Measurements from ENCODE around the gene CDNF. TPM values are rescaled to one million over a fixed set of nuclear protein-coding genes. Genes with fewer than 3 reads are reported as not detected.
A peak's percentile ranks its signal among the peaks of the same experiment; 100 is the strongest.

CDNF gene
- total RNA-seq, 2 donors from 2014 or later, result 2.5 to 3.4 TPM

GRCh38 chr10:14776546-14776945, 61.3 kb downstream of the CDNF start:
- Histone ChIP-seq H3K4me3 (no peak overlapping the region), H3K36me3 (no peaks in the 10 kb centered on the region), H3K4me1 (ENCODE audit: control insufficient read depth in 1 of 2, low read depth in 2 of 2) (peaks cover 6 to 14% of the 10 kb centered on the region in 2 donors), H3K27me3 (replicated peaks; ENCODE audit: insufficient read depth) (no peaks in the 10 kb centered on the region), H3K27ac (no peak overlapping the region), H3K9me3 (no peaks in the 10 kb centered on the region)
- ATAC-seq (ENCODE audit: insufficient number of reproducible peaks, low FRiP score, low read depth) (no peak), DNase-seq (ENCODE audit: low spot score) (no peak)
- TF ChIP-seq CTCF (IDR thresholded peaks at IDR 0.05), result no peak

DNA sequence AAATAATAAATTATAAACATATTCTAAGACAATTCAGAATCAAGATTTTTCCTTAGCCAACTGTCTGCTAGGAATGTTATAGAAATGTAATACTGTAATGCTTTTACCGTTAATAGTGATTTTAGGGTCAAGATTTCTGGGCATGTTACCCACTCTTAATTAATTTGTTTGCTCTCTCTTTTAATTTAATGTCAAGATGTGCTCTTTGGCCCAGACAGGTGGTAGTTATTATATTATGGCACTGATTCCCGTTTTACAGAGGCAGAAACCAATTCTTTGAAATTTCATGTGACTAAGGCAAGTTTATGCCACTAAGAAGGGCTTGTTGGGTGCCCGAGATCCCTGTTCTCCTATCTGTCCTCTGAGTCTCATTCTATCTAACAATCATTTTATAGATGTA, 62.2 kb downstream of the CDNF start:
- DNase-seq (ENCODE audit: low spot score) (no peak), ATAC-seq (ENCODE audit: insufficient number of reproducible peaks, low FRiP score, low read depth) (no peak)
- Histone ChIP-seq H3K27me3 (replicated peaks; ENCODE audit: insufficient read depth) (no peaks in the 10 kb centered on the region), H3K9me3 (no peaks in the 10 kb centered on the region), H3K4me1 (ENCODE audit: control insufficient read depth in 1 of 2, low read depth in 2 of 2) (peaks cover 6 to 14% of the 10 kb centered on the region in 2 donors), H3K4me3 (no peak overlapping the region), H3K27ac (no peak overlapping the region), H3K36me3 (no peaks in the 10 kb centered on the region)
- no peak for TF ChIP-seq CTCF (IDR thresholded peaks at IDR 0.05)

DNA sequence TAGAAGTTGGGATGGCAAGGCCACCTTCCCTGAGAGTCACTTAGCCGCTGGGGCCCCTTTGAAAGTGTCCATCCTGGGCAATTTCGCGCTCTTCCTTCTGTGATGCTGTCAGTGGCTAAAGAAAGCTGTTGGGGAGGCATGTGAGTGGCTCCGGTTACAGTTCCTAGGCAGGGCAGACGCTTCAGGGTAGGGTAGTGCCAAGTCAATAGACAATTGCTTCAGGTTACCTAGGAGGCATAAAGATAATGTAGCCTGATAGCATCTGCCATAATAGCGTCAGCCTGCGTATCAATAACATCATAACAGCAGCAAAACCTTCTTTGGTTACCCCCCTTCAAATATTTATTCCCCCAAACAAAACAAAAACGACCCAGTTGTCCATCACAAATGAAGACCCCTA, 63.0 kb downstream of the CDNF start, which contains the start of gene FAM107B:
Gene FAM107B, minus strand, starts transcription at position 101 of the 400 bp plus-strand sequence. CDS start 234 bp downstream, outside the sequence.
- Histone ChIP-seq H3K27ac (no peak within 1 kb of the TSS), H3K4me3 (no peak within 1 kb of the TSS), H3K9me3 (no peaks in the 10 kb centered on the region), H3K27me3 (replicated peaks; ENCODE audit: insufficient read depth) (no peaks in the 10 kb centered on the region), H3K4me1 (ENCODE audit: control insufficient read depth in 1 of 2, low read depth in 2 of 2) (peaks cover 6 to 14% of the 10 kb centered on the region in 2 donors), H3K36me3 (no peaks in the 10 kb centered on the region)
- DNase-seq (ENCODE audit: low spot score) (no peak), ATAC-seq (ENCODE audit: insufficient number of reproducible peaks, low FRiP score, low read depth) (no peak)
- TF ChIP-seq CTCF (IDR thresholded peaks at IDR 0.05), result no peak

DNA sequence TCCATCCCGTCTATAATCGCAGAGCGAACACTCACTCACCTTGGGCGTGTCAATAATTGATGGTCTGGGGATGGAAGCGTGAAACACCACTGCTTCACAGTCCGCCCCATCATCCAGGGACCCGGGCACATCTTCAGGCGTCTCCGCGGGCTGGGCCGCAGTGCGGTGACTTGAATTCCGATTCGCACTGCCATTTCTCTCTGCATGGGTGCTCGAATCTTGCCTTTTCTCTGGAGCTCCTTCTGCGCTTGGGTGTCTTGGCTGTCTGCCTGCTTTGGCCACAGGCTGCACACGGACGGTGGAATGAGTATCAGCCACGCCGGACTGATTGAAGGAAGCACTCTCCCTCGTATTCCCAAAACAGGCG, 63.6 kb downstream of the CDNF start:
- Histone ChIP-seq H3K36me3 (no peaks in the 10 kb centered on the region), H3K9me3 (no peaks in the 10 kb centered on the region), H3K4me1 (ENCODE audit: control insufficient read depth in 1 of 2, low read depth in 2 of 2) (peaks cover 6 to 8% of the 10 kb centered on the region in 2 donors), H3K27ac (no peak overlapping the region), H3K4me3 (no peak overlapping the region), H3K27me3 (replicated peaks; ENCODE audit: insufficient read depth) (no peaks in the 10 kb centered on the region)
- ATAC-seq (ENCODE audit: insufficient number of reproducible peaks, low FRiP score, low read depth), result no peak
- TF ChIP-seq CTCF (IDR thresholded peaks at IDR 0.05), result no peak
- no peak for DNase-seq (ENCODE audit: low spot score)

GRCh38 chr10:14773551-14774213, 64.2 kb downstream of the CDNF start:
- no peak for ATAC-seq (ENCODE audit: insufficient number of reproducible peaks, low FRiP score, low read depth)
- no peaks in the 10 kb centered on the region for H3K36me3 ChIP-seq
- no peaks in the 10 kb centered on the region for H3K27me3 ChIP-seq (replicated peaks; ENCODE audit: insufficient read depth)
- no peak for DNase-seq (ENCODE audit: low spot score)
- TF ChIP-seq CTCF (IDR thresholded peaks at IDR 0.05), result peak; percentile 16
- H3K9me3 ChIP-seq, result no peaks in the 10 kb centered on the region
- H3K4me1 ChIP-seq (ENCODE audit: control insufficient read depth in 1 of 2, low read depth in 2 of 2), result peaks cover 3 to 5% of the 10 kb centered on the region in 2 donors
- no peak overlapping the region for H3K4me3 ChIP-seq
- H3K27ac ChIP-seq, result no peak overlapping the region

All from thoracic aorta (tissue), 2 donors.